ENCODE results near the gene DNAJC1.

Gene DNAJC1

GRCh38 chr10:21757185-21757901, 246.2 kb downstream of the DNAJC1 start:
- DNase-seq = no peak

- no peak for DNase-seq
These were observed 246.8 kb downstream of the DNAJC1 start for GRCh38 chr10:21756707-21757106.

GRCh38 chr10:21754410-21755011, 249.0 kb downstream of the DNAJC1 start:
- DNase-seq = no peak

GRCh38 chr10:21753497-21754270, 249.8 kb downstream of the DNAJC1 start:
- no peak for DNase-seq

GRCh38 chr10:21751341-21752310, 251.9 kb downstream of the DNAJC1 start:
- no peak for DNase-seq

GRCh38 chr10:21750424-21750823, 253.1 kb downstream of the DNAJC1 start:
- no peak for DNase-seq

GRCh38 chr10:21749788-21750187, 253.7 kb downstream of the DNAJC1 start:
- DNase-seq = no peak

GRCh38 chr10:21747809-21748208, 255.7 kb downstream of the DNAJC1 start:
- no peak for DNase-seq

GRCh38 chr10:21746118-21746517, 257.4 kb downstream of the DNAJC1 start:
- DNase-seq = no peak

- no peak for DNase-seq
These were observed 259.3 kb downstream of the DNAJC1 start for GRCh38 chr10:21744223-21744622.

GRCh38 chr10:21742740-21743412, 260.7 kb downstream of the DNAJC1 start:
- no peak for DNase-seq

GRCh38 chr10:21740989-21741388, 262.5 kb downstream of the DNAJC1 start:
- DNase-seq = no peak

- DNase-seq = no peak
These were observed 266.4 kb downstream of the DNAJC1 start for GRCh38 chr10:21737106-21737505.

GRCh38 chr10:21733710-21734109, 269.8 kb downstream of the DNAJC1 start:
- DNase-seq = peak in 1 of 3 donors; percentile 12

GRCh38 chr10:21732067-21732772, 271.3 kb downstream of the DNAJC1 start:
- peak; percentile 47 to 66 (median 52) for DNase-seq

GRCh38 chr10:21728618-21729017, 274.9 kb downstream of the DNAJC1 start:
- DNase-seq = no peak

- DNase-seq = peak in 1 of 3 donors; percentile 14
These were observed 275.9 kb downstream of the DNAJC1 start for GRCh38 chr10:21727452-21728168.

GRCh38 chr10:21726601-21727225, 276.8 kb downstream of the DNAJC1 start:
- peak in 1 of 3 donors; percentile 18 for DNase-seq

- DNase-seq = peak; percentile 67 to 77 (median 72)
These were observed 278.7 kb downstream of the DNAJC1 start for GRCh38 chr10:21724687-21725367.
